ENCODE results near the gene TMED5.

The TMED5 gene

GRCh38 chr1:93137604-93138292, 42.5 kb downstream of the TMED5 start:
- Histone ChIP-seq H3K36me3 (ENCODE audit: control insufficient read depth in 2 of 2, insufficient read depth in 1 of 2, low read length in 2 of 2) (peaks cover 39 to 73% of the 10 kb centered on the region in 2 experiments), H3K4me3 (ENCODE audit: low read depth, low read length) (no peak overlapping the region), H3K4me1 (ENCODE audit: control insufficient read depth, insufficient read depth, low read length) (no peaks in the 10 kb centered on the region), H3K9me3 (ENCODE audit: control insufficient read depth, insufficient read depth, low read depth, low read length) (no peaks in the 10 kb centered on the region), H3K27ac (ENCODE audit: extremely low read depth, low read depth, low read length) (no peak overlapping the region)
- TF ChIP-seq ZNF768 (tag by site-specific recombination; IDR thresholded peaks at IDR 0.05) = no peak
- TF ChIP-seq ZFP41 (tag by site-specific recombination; IDR thresholded peaks at IDR 0.05; ENCODE audit: borderline replicate concordance) = no peak
- no peak for TF ChIP-seq ZNF354C (tag by site-specific recombination; IDR thresholded peaks at IDR 0.05; ENCODE audit: borderline replicate concordance, low read depth)
- TF ChIP-seq YY2 (tag by site-specific recombination; IDR thresholded peaks at IDR 0.05) = no peak
- TF ChIP-seq ZNF335 (tag by site-specific recombination; conservative IDR thresholded peaks at IDR 0.05) = no peak
- TF ChIP-seq FEZF1 (tag by site-specific recombination; IDR thresholded peaks at IDR 0.05) = no peak
- TF ChIP-seq TRIM28 (IDR thresholded peaks at IDR 0.05; ENCODE audit: borderline replicate concordance, low read length) = no peak
- no peak for TF ChIP-seq ZNF654 (tag by site-specific recombination; IDR thresholded peaks at IDR 0.05; ENCODE audit: low read depth)
- TF ChIP-seq ZNF629 (tag by site-specific recombination; IDR thresholded peaks at IDR 0.05) = no peak
- TF ChIP-seq ZNF549 (tag by site-specific recombination; IDR thresholded peaks at IDR 0.05) = no peak
- TF ChIP-seq ZNF391 (tag by site-specific recombination; IDR thresholded peaks at IDR 0.05; ENCODE audit: borderline replicate concordance, low read depth) = no peak
- TF ChIP-seq RBAK (tag by site-specific recombination; IDR thresholded peaks at IDR 0.05) = no peak
- TF ChIP-seq ZNF624 (tag by site-specific recombination; IDR thresholded peaks at IDR 0.05) = no peak
- no peak for TF ChIP-seq ZNF621 (tag by site-specific recombination; IDR thresholded peaks at IDR 0.05)
- TF ChIP-seq ZNF548 (tag by site-specific recombination; IDR thresholded peaks at IDR 0.05) = no peak
- TF ChIP-seq GLI4 (tag by site-specific recombination; IDR thresholded peaks at IDR 0.05) = no peak
- no peak for TF ChIP-seq ZNF302 (tag by site-specific recombination; IDR thresholded peaks at IDR 0.05; ENCODE audit: low read depth)
- TF ChIP-seq ZNF239 (tag by site-specific recombination; IDR thresholded peaks at IDR 0.05) = no peak
- TF ChIP-seq ZFP37 (tag by site-specific recombination; IDR thresholded peaks at IDR 0.05) = no peak
- TF ChIP-seq PRDM1 (tag by site-specific recombination; IDR thresholded peaks at IDR 0.05) = no peak
- ChIA-PET CTCF (interaction anchor here (0.6 kb wide), 1 partner anchor 217 kb away, joined by 3 read pairs; no protein-coding TSS in a partner anchor), POLR2A (interaction anchor here (0.6 kb wide), 1 partner anchor 34 kb away, joined by 4 read pairs; no protein-coding TSS in a partner anchor)

GRCh38 chr1:93136445-93136844, 43.8 kb downstream of the TMED5 start:
- ChIA-PET POLR2A (no interaction called here), CTCF (no interaction called here)
- Histone ChIP-seq H3K4me3 (ENCODE audit: low read depth, low read length) (no peak overlapping the region), H3K27ac (ENCODE audit: extremely low read depth, low read depth, low read length) (no peak overlapping the region), H3K9me3 (ENCODE audit: control insufficient read depth, insufficient read depth, low read depth, low read length) (no peaks in the 10 kb centered on the region), H3K36me3 (ENCODE audit: control insufficient read depth in 2 of 2, insufficient read depth in 1 of 2, low read length in 2 of 2) (peaks cover 39 to 78% of the 10 kb centered on the region in 2 experiments), H3K4me1 (ENCODE audit: control insufficient read depth, insufficient read depth, low read length) (no peaks in the 10 kb centered on the region)
- TF ChIP-seq PRDM1 (tag by site-specific recombination; IDR thresholded peaks at IDR 0.05) = no peak
- TF ChIP-seq, protein P1, sequence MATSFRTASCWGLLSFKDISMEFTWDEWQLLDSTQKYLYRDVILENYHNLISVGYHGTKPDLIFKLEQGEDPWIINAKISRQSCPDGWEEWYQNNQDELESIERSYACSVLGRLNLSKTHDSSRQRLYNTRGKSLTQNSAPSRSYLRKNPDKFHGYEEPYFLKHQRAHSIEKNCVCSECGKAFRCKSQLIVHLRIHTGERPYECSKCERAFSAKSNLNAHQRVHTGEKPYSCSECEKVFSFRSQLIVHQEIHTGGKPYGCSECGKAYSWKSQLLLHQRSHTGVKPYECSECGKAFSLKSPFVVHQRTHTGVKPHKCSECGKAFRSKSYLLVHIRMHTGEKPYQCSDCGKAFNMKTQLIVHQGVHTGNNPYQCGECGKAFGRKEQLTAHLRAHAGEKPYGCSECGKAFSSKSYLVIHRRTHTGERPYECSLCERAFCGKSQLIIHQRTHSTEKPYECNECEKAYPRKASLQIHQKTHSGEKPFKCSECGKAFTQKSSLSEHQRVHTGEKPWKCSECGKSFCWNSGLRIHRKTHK (tag by site-specific recombination; IDR thresholded peaks at IDR 0.05) = no peak
- TF ChIP-seq ZNF19 (tag by site-specific recombination; IDR thresholded peaks at IDR 0.05; ENCODE audit: low read depth) = no peak
- no peak for TF ChIP-seq KLF9 (tag by site-specific recombination; IDR thresholded peaks at IDR 0.05; ENCODE audit: low read depth)
- TF ChIP-seq, protein P2, sequence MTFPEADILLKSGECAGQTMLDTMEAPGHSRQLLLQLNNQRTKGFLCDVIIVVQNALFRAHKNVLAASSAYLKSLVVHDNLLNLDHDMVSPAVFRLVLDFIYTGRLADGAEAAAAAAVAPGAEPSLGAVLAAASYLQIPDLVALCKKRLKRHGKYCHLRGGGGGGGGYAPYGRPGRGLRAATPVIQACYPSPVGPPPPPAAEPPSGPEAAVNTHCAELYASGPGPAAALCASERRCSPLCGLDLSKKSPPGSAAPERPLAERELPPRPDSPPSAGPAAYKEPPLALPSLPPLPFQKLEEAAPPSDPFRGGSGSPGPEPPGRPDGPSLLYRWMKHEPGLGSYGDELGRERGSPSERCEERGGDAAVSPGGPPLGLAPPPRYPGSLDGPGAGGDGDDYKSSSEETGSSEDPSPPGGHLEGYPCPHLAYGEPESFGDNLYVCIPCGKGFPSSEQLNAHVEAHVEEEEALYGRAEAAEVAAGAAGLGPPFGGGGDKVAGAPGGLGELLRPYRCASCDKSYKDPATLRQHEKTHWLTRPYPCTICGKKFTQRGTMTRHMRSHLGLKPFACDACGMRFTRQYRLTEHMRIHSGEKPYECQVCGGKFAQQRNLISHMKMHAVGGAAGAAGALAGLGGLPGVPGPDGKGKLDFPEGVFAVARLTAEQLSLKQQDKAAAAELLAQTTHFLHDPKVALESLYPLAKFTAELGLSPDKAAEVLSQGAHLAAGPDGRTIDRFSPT (tag by site-specific recombination; IDR thresholded peaks at IDR 0.05) = no peak
- no peak for TF ChIP-seq ZFHX2 (tag by site-specific recombination; conservative IDR thresholded peaks at IDR 0.05)
- TF ChIP-seq ZBTB10 (tag by site-specific recombination; IDR thresholded peaks at IDR 0.05) = no peak
- TF ChIP-seq ZNF341 (tag by site-specific recombination; IDR thresholded peaks at IDR 0.05; ENCODE audit: low read depth) = no peak
- no peak for TF ChIP-seq HOXA7 (CRISPR knock-in tag; IDR thresholded peaks at IDR 0.05; ENCODE audit: borderline replicate concordance)
